Right atrium auricular region (tissue), 2 donors: ENCODE data around the gene METTL25B. TPM values are rescaled to one million over a fixed set of nuclear protein-coding genes. Genes with fewer than 3 reads are reported as not detected.
A peak's percentile ranks its signal among the peaks of the same experiment; 100 is the strongest.

Experiments used
- DNase-seq: peaks from one replicate; pipeline ENCODE4 v3.0.0-alpha.2; 2019; ENCODE audit warnings: low spot score
- H3K27ac ChIP-seq, 2 donors: fragments of 200-600 bp; sonication (generic); 1 replicate in 1 of 2; 2 replicates in 1 of 2; pipeline ENCODE4 v1.5.1; 2016 to 2019
- H3K27me3 ChIP-seq, 2 donors: fragments of 200-600 bp; sonication (generic); one replicate each; pipeline versions ENCODE4 v1.5.1 to v1.6.0; 2017 to 2019
- H3K36me3 ChIP-seq: fragments of 200-600 bp; sonication (generic); one replicate; pipeline ENCODE4 v1.5.1; 2016
- H3K4me1 ChIP-seq, 2 donors: fragments of 200-600 bp; sonication (generic); one replicate each; pipeline versions ENCODE4 v1.5.1 to v1.6.0; 2017 to 2019
- H3K4me3 ChIP-seq, 2 donors: fragments of 200-600 bp; sonication (generic); 1 replicate in 1 of 2; 2 replicates in 1 of 2; pipeline ENCODE4 v1.5.1; 2017 to 2019; ENCODE audit warnings: mild to moderate bottlenecking in 1 of 2, moderate library complexity in 1 of 2
- H3K9me3 ChIP-seq, 2 donors: fragments of 200-600 bp; sonication (generic); one replicate each; pipeline ENCODE4 v1.5.1; 2019
- CTCF ChIP-seq, 2 donors: fragments of 200-600 bp; sonication (generic); IDR thresholded peaks; one replicate each; pipeline ENCODE4 v1.5.1; 2019; ENCODE audit warnings: antibody characterized with exemption in 2 of 2
- total RNA-seq, 2 donors: library from RNA; depleted of rRNA; stranded (reverse); fragments of >200 nt; gene quantifications; one replicate each; pipeline ENCODE4 v1.1.0, GENCODE V29; 2016

METTL25B gene
- total RNA-seq, 2 donors from 2014 or later = 7.4 to 15.6 TPM

GRCh38 chr1:156704166-156704711, 24.0 kb upstream of the METTL25B start:
- H3K9me3 ChIP-seq = no peaks in the 10 kb centered on the region
- H3K27me3 ChIP-seq = peaks cover 0 to 5% of the 10 kb centered on the region in 2 donors
- TF ChIP-seq CTCF (IDR thresholded peaks at IDR 0.05) = no peak
- peak overlapping the region in 1 of 2 donors; percentile 76 for H3K27ac ChIP-seq
- peaks cover 0 to 35% of the 10 kb centered on the region in 2 donors for H3K4me1 ChIP-seq
- H3K4me3 ChIP-seq = peak overlapping the region in 1 of 2 donors; percentile 53
- DNase-seq = no peak
- no peaks in the 10 kb centered on the region for H3K36me3 ChIP-seq

- peak overlapping the region; percentile 35 to 53 for H3K4me3 ChIP-seq
- DNase-seq = peak; percentile 72
- H3K27ac ChIP-seq = peak overlapping the region in 1 of 2 donors; percentile 76
- no peak for TF ChIP-seq CTCF (IDR thresholded peaks at IDR 0.05)
- peaks cover 0 to 5% of the 10 kb centered on the region in 2 donors for H3K27me3 ChIP-seq
- H3K36me3 ChIP-seq = no peaks in the 10 kb centered on the region
- no peaks in the 10 kb centered on the region for H3K9me3 ChIP-seq
- H3K4me1 ChIP-seq = peaks cover 0 to 42% of the 10 kb centered on the region in 2 donors
These were observed 23.3 kb upstream of the METTL25B start for GRCh38 chr1:156704930-156705320.

- Histone ChIP-seq H3K36me3 (no peaks in the 10 kb centered on the region), H3K9me3 (no peaks in the 10 kb centered on the region), H3K4me3 (peak within 1 kb of the TSS; percentile 35 to 53), H3K27me3 (peaks cover 0 to 5% of the 10 kb centered on the region in 2 donors), H3K4me1 (peaks cover 0 to 46% of the 10 kb centered on the region in 2 donors), H3K27ac (peak within 1 kb of the TSS; percentile 76 to 78)
- no peak for DNase-seq
- no peak for TF ChIP-seq CTCF (IDR thresholded peaks at IDR 0.05)
These were observed 22.9 kb upstream of the METTL25B start, which contains the start of gene CRABP2 for GRCh38 chr1:156705321-156705917. TSS of gene CRABP2 (minus strand) at chr1:156705583. CDS start at chr1:156705446, 137 bp downstream.

- peak overlapping the region; percentile 76 to 78 for H3K27ac ChIP-seq
- H3K9me3 ChIP-seq = no peaks in the 10 kb centered on the region
- peak; percentile 71 to 85 for TF ChIP-seq CTCF (IDR thresholded peaks at IDR 0.05)
- DNase-seq = peak; percentile 66
- H3K4me1 ChIP-seq = peaks cover 0 to 46% of the 10 kb centered on the region in 2 donors
- peaks cover 0 to 5% of the 10 kb centered on the region in 2 donors for H3K27me3 ChIP-seq
- no peaks in the 10 kb centered on the region for H3K36me3 ChIP-seq
- H3K4me3 ChIP-seq = peak overlapping the region; percentile 35 to 53
These were observed 22.2 kb upstream of the METTL25B start for GRCh38 chr1:156705918-156706656.

GRCh38 chr1:156706657-156707416, 21.4 kb upstream of the METTL25B start:
- Histone ChIP-seq H3K27ac (peak overlapping the region; percentile 76 to 78), H3K36me3 (no peaks in the 10 kb centered on the region), H3K4me3 (peak overlapping the region; percentile 35 to 53), H3K27me3 (peaks cover 0 to 5% of the 10 kb centered on the region in 2 donors), H3K4me1 (peaks cover 0 to 46% of the 10 kb centered on the region in 2 donors), H3K9me3 (no peaks in the 10 kb centered on the region)
- TF ChIP-seq CTCF (IDR thresholded peaks at IDR 0.05) = no peak
- no peak for DNase-seq
